Ectodermal cell (in vitro differentiated cells): ENCODE measurements around the gene ARHGAP18. TPM values are rescaled to one million over a fixed set of nuclear protein-coding genes. Genes with fewer than 3 reads are reported as not detected.

Experiments used
- H3K27ac ChIP-seq: 2 replicates; pipeline ENCODE4 v1.7.0; 2013; ENCODE audit warnings: mild to moderate bottlenecking, low read depth, low read length; ENCODE audit not compliant: insufficient read depth, poor library complexity, severe bottlenecking
- H3K27me3 ChIP-seq: 2 replicates; pipeline ENCODE4 v1.7.0; 2013; ENCODE audit warnings: mild to moderate bottlenecking, low read length; ENCODE audit not compliant: insufficient read depth, control insufficient read depth, poor library complexity, severe bottlenecking
- H3K36me3 ChIP-seq: one replicate; pipeline ENCODE4 v1.7.0; 2013; ENCODE audit warnings: low read length; ENCODE audit not compliant: control insufficient read depth, insufficient read depth
- H3K4me1 ChIP-seq: one replicate; pipeline ENCODE4 v1.7.0; 2013; ENCODE audit warnings: low read length; ENCODE audit not compliant: control insufficient read depth, insufficient read depth
- H3K4me3 ChIP-seq: 2 replicates; pipeline ENCODE4 v1.7.0; 2013; ENCODE audit warnings: low read depth, low read length, control low read depth; ENCODE audit not compliant: insufficient read depth
- H3K9me3 ChIP-seq: 2 replicates; pipeline ENCODE4 v1.7.0; 2013; ENCODE audit warnings: mild to moderate bottlenecking, low read length, moderate library complexity; ENCODE audit not compliant: control insufficient read depth
- WGBS, 2 experiments: methylation state at CpG; one replicate each; pipeline ENCODE4 v1.1.7; 2013; ENCODE audit warnings: missing lambda C conversion rate in 2 of 2; 5-methylcytosine and 5-hydroxymethylcytosine counted together
- polyA plus RNA-seq, 4 experiments: library from polyadenylated mRNA; stranded (reverse); fragments of 50-300 nt; gene quantifications; one replicate each; pipeline ENCODE4 v1.2.3, GENCODE V29; 2013

The ARHGAP18 gene
- polyA plus RNA-seq (2013, experiment 1 of 4) = 3.3 TPM
- polyA plus RNA-seq (2013, experiment 2 of 4) = 3.1 TPM
- 2.4 TPM for polyA plus RNA-seq (2013, experiment 3 of 4)
- polyA plus RNA-seq (2013, experiment 4 of 4) = 2.8 TPM

GRCh38 chr6:129709769-129710449 lies at the start of gene ARHGAP18:
TSS of gene ARHGAP18 (minus strand) at chr6:129710177. CDS start at chr6:129710136, 41 bp downstream.
- Histone ChIP-seq H3K4me1 (peaks cover 5% of the 10 kb centered on the region), H3K9me3 (no peaks in the 10 kb centered on the region), H3K36me3 (no peaks in the 10 kb centered on the region), H3K27ac (no peak within 1 kb of the TSS), H3K27me3 (no peaks in the 10 kb centered on the region), H3K4me3 (peak within 1 kb of the TSS; percentile 37)
- 2 to 3% methylated on average over 23 of the region's 23 CpGs for WGBS, 2 experiments

- H3K9me3 ChIP-seq = no peaks in the 10 kb centered on the region
- no peaks in the 10 kb centered on the region for H3K27me3 ChIP-seq
- WGBS, 2 experiments = 100% methylated on average over 1 of the region's 1 CpG; no CpG with 5 or more reads in 1 of the 2 experiments
- H3K4me1 ChIP-seq = no peaks in the 10 kb centered on the region
- no peak overlapping the region for H3K27ac ChIP-seq
- H3K4me3 ChIP-seq = no peak overlapping the region
- H3K36me3 ChIP-seq = no peaks in the 10 kb centered on the region
These were observed 45.8 kb upstream of the ARHGAP18 start for GRCh38 chr6:129755787-129756186.

GRCh38 chr6:129754750-129755149 lies 44.8 kb upstream of the ARHGAP18 start:
- Histone ChIP-seq H3K4me1 (no peaks in the 10 kb centered on the region), H3K27me3 (no peaks in the 10 kb centered on the region), H3K9me3 (no peaks in the 10 kb centered on the region), H3K36me3 (no peaks in the 10 kb centered on the region), H3K4me3 (no peak overlapping the region), H3K27ac (no peak overlapping the region)
- WGBS, 2 experiments = 86% methylated on average over 2 of the region's 2 CpGs; no CpG with 5 or more reads in 1 of the 2 experiments

- no peaks in the 10 kb centered on the region for H3K36me3 ChIP-seq
- WGBS, 2 experiments = 95 to 100% methylated on average over 2 of the region's 2 CpGs
- H3K4me3 ChIP-seq = no peak overlapping the region
- no peak overlapping the region for H3K27ac ChIP-seq
- H3K4me1 ChIP-seq = no peaks in the 10 kb centered on the region
- H3K27me3 ChIP-seq = no peaks in the 10 kb centered on the region
- no peaks in the 10 kb centered on the region for H3K9me3 ChIP-seq
These were observed 43.4 kb upstream of the ARHGAP18 start for GRCh38 chr6:129753422-129753821.

GRCh38 chr6:129751384-129751783 lies 41.4 kb upstream of the ARHGAP18 start:
- WGBS, 2 experiments = 89 to 100% methylated on average over 1 of the region's 1 CpG
- H3K4me3 ChIP-seq = no peak overlapping the region
- no peaks in the 10 kb centered on the region for H3K4me1 ChIP-seq
- no peaks in the 10 kb centered on the region for H3K9me3 ChIP-seq
- H3K27ac ChIP-seq = no peak overlapping the region
- H3K27me3 ChIP-seq = no peaks in the 10 kb centered on the region
- H3K36me3 ChIP-seq = no peaks in the 10 kb centered on the region

GRCh38 chr6:129750360-129750759 lies 40.4 kb upstream of the ARHGAP18 start:
- Histone ChIP-seq H3K4me1 (no peaks in the 10 kb centered on the region), H3K27me3 (no peaks in the 10 kb centered on the region), H3K27ac (no peak overlapping the region), H3K9me3 (no peaks in the 10 kb centered on the region), H3K36me3 (no peaks in the 10 kb centered on the region), H3K4me3 (no peak overlapping the region)
- 88% methylated on average over 1 of the region's 2 CpGs; no CpG with 5 or more reads in 1 of the 2 experiments for WGBS, 2 experiments

GRCh38 chr6:129749749-129750120 lies 39.8 kb upstream of the ARHGAP18 start:
- no peaks in the 10 kb centered on the region for H3K4me1 ChIP-seq
- WGBS, 2 experiments = 83 to 88% methylated on average over 2 to 4 of the region's 4 CpGs
- no peak overlapping the region for H3K27ac ChIP-seq
- H3K27me3 ChIP-seq = no peaks in the 10 kb centered on the region
- no peaks in the 10 kb centered on the region for H3K9me3 ChIP-seq
- no peaks in the 10 kb centered on the region for H3K36me3 ChIP-seq
- H3K4me3 ChIP-seq = no peak overlapping the region

GRCh38 chr6:129748901-129749748 lies 39.1 kb upstream of the ARHGAP18 start:
- 84 to 92% methylated on average over 7 of the region's 7 CpGs for WGBS, 2 experiments
- H3K4me1 ChIP-seq = no peaks in the 10 kb centered on the region
- H3K27ac ChIP-seq = no peak overlapping the region
- no peaks in the 10 kb centered on the region for H3K36me3 ChIP-seq
- H3K27me3 ChIP-seq = no peaks in the 10 kb centered on the region
- no peak overlapping the region for H3K4me3 ChIP-seq
- H3K9me3 ChIP-seq = no peaks in the 10 kb centered on the region

GRCh38 chr6:129748212-129748900 lies 38.4 kb upstream of the ARHGAP18 start:
- no peaks in the 10 kb centered on the region for H3K36me3 ChIP-seq
- H3K27ac ChIP-seq = no peak overlapping the region
- no peaks in the 10 kb centered on the region for H3K9me3 ChIP-seq
- 92 to 94% methylated on average over 3 of the region's 4 CpGs for WGBS, 2 experiments
- no peaks in the 10 kb centered on the region for H3K27me3 ChIP-seq
- no peak overlapping the region for H3K4me3 ChIP-seq
- H3K4me1 ChIP-seq = no peaks in the 10 kb centered on the region
